Measurements from ENCODE around the gene USP40.
"Not testable (repeated sequence)": the region's sequence is repeated elsewhere in the genome, so short reads cannot be mapped to it uniquely, and the experiment has no call there.

The USP40 gene, protein sequence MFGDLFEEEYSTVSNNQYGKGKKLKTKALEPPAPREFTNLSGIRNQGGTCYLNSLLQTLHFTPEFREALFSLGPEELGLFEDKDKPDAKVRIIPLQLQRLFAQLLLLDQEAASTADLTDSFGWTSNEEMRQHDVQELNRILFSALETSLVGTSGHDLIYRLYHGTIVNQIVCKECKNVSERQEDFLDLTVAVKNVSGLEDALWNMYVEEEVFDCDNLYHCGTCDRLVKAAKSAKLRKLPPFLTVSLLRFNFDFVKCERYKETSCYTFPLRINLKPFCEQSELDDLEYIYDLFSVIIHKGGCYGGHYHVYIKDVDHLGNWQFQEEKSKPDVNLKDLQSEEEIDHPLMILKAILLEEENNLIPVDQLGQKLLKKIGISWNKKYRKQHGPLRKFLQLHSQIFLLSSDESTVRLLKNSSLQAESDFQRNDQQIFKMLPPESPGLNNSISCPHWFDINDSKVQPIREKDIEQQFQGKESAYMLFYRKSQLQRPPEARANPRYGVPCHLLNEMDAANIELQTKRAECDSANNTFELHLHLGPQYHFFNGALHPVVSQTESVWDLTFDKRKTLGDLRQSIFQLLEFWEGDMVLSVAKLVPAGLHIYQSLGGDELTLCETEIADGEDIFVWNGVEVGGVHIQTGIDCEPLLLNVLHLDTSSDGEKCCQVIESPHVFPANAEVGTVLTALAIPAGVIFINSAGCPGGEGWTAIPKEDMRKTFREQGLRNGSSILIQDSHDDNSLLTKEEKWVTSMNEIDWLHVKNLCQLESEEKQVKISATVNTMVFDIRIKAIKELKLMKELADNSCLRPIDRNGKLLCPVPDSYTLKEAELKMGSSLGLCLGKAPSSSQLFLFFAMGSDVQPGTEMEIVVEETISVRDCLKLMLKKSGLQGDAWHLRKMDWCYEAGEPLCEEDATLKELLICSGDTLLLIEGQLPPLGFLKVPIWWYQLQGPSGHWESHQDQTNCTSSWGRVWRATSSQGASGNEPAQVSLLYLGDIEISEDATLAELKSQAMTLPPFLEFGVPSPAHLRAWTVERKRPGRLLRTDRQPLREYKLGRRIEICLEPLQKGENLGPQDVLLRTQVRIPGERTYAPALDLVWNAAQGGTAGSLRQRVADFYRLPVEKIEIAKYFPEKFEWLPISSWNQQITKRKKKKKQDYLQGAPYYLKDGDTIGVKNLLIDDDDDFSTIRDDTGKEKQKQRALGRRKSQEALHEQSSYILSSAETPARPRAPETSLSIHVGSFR

DNA sequence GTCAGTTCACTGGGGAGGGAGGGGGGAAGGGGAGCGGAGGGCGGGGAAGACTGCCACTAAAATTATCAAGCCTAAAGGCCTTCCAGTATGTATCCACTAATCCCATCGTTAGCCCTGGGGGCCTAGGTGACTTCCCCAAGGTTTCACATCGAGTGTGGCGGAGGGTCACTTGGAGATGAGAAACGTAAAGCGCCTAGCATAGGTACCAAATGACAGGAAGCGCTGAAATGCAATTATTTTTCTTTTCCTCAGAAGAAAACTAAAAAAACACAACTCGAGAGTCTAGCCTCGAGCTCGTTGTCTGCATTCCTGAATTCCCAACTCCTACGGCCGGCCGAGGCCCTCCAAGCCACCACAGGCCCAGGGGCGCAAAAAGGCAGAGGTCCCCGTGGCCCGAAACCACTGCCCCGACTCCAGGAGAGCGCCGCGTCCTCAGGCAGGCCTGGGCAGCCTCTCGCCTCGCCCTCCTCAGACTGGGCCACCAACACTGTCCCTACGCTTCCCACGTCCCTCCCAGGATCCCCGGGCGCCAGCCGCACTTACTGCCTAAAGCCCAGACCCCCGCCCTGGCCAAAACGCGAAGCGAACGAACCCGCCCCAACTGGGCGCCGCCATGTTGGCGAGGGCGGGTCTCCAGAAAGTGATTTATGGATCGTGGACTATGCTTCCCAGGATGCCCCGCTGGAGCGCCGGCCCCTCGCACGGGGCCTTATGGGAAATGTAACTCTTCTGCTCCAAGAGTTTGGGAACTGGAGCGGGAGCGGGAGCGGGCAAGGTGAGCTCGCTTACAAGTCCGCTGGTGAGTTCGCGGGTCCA, at the start of gene USP40:
TSS of gene USP40 (minus strand) at position 642 of the 816 bp plus-strand sequence. CDS start 1,228 bp downstream, outside the sequence.
- DNase-seq, result peak; percentile 88

DNA sequence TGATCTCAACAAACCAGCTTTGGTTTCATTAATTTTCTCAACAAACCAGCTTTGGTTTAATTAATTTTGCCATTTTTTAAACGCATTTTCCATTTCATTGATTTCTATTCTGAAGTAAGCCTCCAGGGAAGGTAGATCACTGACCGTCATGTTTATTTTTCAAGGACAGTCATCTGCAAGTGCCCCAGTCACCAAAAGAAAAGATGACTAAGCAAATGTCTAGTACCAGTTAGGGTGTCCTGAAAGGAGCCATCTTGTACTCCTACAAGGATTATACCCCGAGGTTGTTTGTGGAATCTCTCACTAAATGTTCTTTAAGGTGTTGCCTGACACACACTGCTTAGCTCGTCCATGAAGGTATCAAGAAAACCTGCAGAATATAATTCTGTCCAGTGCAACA, 44.7 kb upstream of the USP40 start:
- no peak for DNase-seq

DNA sequence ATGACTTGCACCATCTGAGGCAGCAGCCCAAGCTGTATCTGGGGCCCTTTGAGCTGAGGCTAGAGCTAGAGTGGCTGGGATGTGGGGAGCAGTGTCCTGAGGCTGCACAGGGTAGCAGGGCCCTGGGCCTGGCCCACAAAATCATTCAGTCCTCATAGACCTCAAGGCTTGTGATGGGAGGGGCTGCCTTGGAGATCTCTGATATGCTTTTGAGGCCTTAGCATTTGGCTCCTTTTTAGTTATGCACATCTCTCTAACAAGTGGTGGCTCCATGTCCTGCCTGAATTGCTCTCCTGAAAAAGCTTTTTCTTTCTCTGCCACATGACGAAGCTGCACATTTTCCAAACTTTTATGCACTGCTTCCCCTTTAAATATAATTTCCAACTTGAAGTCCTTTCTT, 39.1 kb upstream of the USP40 start:
- no peak for DNase-seq

DNA sequence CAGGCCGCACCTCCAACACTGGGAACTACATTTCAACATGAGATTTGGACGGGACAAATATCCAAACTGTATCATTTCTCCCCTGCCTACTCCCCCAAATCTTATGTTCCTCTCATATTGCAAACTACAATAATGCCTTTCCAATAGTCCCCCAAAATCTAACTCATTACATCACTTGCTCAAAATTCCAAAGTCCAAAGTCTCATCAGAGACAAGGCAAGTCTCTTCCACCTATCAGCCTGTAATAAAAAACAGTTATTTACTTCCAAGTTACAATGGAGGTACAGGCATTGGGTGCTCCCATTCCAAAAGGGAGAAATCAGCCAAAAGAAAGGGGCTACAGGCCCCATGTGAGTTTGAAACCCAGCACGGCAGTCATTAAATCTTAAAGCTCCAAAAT, 38.2 kb upstream of the USP40 start:
- no peak for DNase-seq

DNA sequence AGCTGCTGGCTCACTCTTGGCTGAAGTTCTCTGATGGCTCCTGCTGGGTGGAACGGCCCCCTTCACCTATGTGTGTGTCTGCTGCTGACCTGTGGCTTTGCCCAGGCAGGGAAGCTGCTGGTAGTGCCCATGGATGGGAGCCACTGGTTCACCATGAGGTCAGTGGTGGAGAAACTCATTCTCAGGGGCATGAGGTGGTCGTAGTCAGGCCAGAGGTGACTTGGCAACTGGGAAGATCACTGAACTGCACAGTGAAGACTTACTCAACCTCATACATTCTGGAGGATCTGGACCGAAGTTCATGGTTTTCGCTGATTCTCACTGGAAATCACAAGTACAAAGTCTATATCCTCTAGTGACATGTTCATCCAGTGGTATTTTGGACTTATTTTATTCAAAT, 36.9 kb upstream of the USP40 start:
- DNase-seq, result no peak

DNA sequence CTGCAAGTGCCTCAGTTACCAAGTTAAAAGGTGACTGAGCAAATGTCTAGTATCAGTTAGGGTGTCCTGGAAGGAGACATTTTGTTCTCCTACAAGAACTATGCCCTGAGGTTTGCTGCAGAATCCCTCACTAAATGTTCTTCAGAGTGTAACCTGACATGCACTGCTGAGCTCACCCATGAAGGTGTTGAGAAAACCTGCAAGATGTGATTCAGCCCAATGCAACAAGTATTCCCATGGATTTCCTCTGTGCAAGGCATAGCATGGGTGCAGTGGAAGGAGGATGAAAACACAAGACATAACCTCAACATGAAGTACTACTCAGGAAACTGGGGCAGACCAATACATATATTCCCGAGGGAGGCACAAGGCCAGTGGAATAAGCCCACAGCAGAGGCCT, 35.5 kb upstream of the USP40 start:
- no peak for DNase-seq

DNA sequence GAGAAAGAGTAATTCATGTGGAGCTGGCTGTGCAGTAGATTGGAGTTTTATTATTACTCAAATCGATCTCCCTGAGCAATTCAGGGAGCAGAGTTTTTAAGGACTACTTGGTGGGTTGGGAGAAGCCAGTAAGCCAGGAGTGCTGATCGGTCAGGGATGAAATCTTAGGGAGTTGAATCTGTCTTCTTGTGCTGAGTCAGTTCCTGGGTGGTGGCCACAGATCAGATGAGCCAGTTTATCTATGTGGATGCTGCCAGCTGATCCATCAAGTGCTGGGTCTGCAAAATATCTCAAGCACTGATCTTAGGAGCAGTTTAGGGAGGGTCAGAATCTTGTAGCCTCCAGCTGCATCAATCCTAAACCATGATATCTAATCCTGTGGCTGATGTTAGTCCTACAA, 33.8 kb upstream of the USP40 start:
- no peak for DNase-seq

DNA sequence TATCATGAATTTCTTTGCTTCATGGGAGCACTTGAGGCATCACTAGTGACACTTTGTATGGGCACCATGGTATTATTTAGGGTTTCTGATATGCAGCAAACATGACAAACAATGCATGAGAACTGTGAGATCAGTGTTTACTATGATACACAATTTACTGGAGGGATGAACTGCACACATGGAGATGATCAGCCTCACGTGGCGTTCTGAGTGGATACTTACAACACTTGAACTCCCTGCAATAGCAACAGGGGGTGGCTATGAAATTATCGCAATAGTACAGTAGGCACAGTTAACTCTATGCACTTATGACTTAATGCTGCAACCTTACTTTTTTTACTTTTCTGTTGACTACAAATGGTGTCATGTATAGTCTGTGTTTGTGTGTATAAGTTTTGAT, 32.4 kb upstream of the USP40 start:
- DNase-seq, result no peak

DNA sequence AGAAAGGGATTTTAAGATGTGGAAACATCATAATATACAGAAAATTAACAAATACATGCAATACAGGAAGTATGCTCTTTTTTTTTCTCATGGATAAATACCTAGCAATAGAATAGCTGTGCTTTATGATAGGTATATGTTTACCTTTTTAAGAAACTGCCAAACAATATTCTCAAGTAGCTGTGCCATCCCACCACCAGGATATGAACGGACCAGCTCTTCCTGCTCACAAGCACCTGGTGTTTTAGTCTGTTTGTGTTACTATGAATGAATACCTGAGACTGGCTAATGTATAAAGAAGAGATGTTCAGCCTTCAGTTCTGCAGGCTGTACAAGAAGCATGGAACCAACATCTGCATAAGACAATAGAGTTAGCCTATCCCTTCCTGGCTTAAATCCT, 30.9 kb upstream of the USP40 start:
- no peak for DNase-seq

DNA sequence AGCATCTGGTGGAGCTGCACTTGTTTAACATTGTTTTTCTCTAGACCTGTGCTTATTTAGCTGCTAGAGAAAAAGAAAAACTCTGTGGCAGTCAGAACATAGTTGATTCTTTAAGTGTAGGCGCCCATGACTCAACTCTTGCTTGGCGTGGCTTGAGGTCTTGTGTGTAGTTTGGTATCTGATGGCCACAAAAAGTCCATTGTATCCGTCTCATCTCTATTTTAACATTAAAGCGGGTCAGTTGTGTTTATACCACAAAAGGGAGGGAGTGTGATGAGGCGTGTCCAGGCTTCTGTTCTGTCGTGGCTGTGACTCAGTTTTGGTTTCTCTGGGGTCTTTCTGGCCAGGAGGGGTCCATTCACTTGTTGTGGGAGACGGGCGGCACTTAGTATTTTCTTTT, 26.6 kb upstream of the USP40 start:
- DNase-seq, result no peak

DNA sequence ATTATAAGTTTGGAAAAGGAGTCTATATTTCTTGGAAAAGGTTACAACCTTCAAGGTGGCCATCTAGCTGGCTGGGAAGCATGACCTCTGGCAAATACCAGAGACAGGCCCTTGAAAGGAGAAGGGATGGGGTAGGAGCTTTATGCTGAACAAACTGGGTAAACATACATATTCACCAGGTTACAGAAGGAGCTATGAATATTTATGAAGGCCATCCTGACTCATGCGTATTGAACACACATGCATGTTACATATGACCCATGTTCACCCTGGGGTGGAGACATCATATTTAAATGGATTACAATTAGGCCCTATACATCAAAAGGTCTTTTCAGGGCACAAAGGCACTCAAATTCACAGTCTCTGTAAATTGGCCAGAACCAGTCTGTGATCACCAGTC, 26.1 kb upstream of the USP40 start:
- not testable (repeated sequence) for DNase-seq

DNA sequence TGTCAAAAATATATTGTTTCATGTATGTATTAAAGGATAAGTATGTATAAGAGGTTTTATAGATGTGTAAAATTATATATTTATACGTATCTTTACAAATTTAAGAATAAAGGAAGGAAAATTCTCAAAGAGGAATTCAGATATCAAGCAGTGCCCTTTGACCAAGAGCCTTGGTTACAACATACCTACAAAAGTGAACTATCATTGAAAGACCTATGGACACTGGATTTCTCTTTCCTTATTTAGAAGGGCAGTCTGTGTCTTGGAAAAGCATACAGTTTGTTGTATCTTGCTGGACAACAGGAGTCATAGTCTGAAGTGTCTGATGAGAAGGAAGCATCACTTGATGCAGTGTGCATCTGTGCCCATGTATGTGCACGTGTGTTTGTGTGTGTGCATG, 21.8 kb upstream of the USP40 start:
- no peak for DNase-seq

DNA sequence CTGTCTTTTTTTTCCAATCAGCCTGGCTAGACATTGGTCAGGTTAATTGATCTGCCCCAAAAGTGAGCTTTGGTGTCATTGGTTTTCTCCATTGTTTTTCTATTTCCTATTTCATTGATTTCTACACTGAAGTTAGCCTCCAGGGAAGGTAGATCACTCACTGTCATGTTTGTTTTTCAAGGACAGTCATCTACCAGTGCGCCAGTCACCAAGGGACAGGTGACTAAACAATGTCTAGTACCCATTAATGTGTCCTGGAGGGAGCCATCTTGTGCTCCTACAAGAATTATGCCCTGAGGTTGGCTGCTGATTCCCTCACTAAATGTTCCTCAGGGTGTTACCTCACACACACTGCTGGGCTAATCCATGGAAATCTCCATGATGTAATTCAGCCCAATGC, 17.6 kb upstream of the USP40 start:
- DNase-seq, result no peak

DNA sequence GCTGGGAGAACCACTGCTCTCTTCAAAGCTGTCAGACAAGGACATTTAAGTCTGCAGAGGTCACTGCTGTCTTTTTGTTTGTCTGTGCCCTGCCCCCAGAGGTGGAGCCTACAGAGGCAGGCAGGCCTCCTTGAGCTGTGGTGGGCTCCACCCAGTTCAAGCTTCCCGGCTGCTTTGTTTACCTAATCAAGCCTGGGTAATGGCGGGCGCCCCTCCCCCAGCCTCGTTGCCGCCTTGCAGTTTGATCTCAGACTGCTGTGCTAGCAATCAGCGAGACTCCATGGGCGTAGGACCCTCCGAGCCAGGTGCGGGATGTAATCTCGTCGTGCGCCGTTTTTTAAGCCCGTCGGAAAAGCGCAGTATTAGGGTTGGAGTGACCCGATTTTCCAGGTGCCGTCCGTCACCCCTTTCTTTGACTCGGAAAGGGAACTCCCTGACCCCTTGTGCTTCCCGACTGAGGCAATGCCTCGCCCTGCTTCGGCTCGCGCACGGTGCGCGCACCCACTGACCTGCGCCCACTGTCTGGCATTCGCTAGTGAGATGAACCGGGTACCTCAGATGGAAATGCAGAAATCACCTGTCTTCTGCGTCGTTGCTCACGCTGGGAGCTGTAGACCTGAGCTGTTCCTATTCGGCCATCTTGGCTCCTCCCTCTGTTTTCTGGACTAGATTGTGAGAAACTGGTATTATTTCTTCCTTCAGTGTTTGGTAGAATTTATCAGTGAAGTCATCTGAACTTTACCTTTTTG, 16.8 kb upstream of the USP40 start:
- not testable (repeated sequence) for DNase-seq

DNA sequence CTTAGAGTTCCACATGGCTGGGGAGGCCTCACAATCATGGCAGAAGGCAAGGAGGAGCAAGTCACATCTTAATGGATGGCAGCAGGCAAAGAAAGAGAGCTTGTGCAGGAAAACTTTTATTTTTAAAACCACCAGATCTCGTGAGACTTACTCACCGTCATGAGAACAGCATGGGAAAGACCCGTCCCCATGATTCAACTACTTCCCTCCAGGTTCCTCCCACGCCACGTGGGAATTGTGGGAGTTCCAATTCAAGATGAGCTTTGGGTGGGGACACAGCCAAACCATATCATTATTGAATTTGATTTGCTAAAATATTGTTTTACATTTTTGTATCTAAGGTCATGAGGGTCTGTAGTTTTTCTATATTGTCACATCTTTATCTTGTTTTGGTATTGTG, 10.8 kb upstream of the USP40 start:
- DNase-seq, result not testable (repeated sequence)

DNA sequence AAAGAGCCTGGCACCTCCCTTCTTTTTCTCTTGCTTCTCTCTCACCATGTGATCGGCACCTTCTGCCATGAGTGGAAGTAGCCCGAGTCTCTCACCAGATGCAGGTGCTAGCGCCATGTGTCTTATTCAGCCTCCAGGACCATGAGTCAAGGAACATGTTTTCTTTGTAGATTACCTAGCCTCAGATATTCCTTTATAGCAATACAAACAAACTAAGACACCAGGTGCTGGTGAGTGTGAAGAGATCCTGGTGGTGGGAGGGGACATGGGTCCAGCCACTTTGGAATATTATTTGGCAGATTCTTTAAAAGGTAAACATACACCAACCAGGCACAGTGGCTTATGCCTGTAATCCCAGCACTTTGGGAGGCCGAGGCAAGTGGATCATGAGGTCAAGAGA, 5.9 kb upstream of the USP40 start:
- no peak for DNase-seq

DNA sequence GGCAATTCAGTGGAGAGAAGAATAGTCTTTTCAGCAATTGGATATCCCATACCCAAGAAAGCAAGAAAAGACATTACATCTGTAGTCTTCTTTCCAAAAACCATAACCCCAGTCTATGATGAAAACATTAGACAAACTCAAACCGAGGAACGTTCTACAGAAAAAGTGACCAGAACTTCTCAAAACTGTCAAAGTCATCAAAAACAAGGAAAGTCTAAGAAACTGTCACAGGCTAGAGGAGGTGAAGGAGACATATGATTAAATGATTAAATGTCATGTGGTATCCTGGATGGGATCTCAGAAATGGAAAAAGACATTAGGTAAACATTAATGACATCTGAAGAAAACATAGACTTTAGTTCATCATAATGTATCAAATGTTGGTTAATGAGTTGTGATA, 4.9 kb upstream of the USP40 start:
- no peak for DNase-seq

DNA sequence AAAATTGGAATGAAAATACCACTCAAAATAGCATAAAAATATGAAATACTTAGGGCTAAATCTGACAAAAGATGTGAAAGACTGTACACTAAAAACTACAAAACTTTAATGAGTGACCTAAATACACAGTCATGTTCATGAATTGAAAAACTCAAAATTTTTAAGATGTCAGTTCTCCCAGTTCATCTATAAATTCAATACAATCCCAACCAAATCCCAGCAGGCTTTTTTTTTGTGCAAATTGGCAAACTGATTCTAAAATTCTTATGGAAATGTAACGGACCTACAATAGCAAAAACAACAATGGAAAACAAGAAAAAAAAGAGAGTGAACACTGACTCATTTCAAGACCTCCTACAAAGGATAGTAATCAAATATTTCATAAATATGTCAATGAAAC, 4.4 kb upstream of the USP40 start:
- no peak for DNase-seq

DNA sequence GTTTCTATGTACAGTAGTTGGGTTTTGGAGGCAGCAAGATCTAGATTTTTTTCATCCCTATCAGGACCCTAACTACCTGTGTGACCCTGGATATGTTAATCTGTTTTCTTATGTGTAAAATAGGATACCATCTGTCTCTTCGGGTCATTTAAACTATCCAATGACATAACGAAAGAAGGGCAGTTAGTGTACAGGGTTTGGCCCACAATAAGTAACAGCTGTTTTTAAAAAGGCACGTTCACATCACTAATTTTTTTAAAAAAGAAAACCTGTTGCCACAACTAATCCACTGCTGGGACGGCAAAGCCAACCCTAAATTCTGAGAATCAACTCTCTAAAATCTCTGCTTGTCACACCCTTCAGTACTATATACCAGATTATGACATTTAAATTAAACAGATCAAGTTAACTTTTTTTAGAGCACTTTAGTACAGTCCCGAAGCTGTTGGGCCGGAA, 869 bp downstream of the USP40 start:
- no peak for DNase-seq

DNA sequence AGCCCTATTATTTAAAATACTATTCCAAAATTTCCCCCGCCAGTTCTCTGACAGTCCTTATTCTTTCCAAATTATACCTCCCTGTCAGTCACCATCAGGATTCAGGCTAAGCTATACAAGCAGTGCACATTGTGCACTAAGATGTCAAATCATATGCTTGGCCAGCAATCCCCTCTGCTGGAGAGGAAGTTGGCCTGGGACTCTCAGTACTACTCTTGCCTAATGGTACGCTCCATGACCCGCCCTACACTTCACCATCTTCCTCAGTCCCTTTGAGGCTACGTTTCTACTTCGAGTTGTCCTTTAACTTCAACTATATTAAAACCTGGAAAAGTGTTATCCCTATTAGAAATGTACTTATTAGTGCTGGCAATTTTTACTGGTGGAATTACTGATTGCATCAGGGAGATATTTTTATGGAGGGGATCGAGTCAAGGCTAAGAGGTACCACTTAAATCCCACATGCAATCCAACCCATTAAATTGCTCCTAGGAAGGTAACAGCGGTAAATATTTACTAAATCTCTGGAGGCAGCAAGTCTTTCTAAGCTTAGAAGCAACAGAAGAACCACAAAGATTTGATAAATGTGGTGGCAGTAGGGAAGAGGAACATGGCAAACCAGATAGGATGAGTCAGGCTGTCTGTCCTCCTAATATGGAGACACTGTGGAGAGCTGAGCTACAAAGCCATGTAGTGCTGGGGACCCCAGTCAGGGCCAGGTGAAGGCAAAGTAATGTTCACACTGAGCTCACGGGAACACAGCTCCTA, 2.7 kb downstream of the USP40 start:
- DNase-seq, result no peak
